Fibroblast of skin of left quadriceps (primary cell): ENCODE measurements around the gene KIAA1217.

Source experiments
- DNase-seq, 2 experiments: peaks; one replicate each; pipeline ENCODE4 v3.0.0-alpha.2; 2013; ENCODE audit warnings: low read depth in 2 of 2

Gene KIAA1217

DNA sequence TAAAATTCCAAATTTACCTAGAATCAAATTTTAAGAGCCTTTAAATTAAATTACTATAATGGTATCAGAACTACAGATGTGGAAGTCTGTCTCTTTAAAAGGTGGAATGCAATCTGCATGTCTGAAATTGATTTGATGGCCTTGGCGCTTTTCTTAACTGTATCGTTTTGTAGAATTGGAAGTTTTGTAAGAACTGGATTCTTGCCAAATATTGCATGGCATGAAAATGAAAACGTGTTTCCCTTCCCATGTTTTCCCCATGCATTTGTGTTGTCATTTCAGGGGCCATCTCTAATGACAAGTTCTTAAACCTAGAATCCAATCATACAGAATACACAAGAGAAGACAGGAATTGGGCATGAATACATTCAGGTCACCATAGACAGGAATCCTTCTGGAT lies 162.5 kb downstream of the KIAA1217 start:
- DNase-seq: no peak

DNA sequence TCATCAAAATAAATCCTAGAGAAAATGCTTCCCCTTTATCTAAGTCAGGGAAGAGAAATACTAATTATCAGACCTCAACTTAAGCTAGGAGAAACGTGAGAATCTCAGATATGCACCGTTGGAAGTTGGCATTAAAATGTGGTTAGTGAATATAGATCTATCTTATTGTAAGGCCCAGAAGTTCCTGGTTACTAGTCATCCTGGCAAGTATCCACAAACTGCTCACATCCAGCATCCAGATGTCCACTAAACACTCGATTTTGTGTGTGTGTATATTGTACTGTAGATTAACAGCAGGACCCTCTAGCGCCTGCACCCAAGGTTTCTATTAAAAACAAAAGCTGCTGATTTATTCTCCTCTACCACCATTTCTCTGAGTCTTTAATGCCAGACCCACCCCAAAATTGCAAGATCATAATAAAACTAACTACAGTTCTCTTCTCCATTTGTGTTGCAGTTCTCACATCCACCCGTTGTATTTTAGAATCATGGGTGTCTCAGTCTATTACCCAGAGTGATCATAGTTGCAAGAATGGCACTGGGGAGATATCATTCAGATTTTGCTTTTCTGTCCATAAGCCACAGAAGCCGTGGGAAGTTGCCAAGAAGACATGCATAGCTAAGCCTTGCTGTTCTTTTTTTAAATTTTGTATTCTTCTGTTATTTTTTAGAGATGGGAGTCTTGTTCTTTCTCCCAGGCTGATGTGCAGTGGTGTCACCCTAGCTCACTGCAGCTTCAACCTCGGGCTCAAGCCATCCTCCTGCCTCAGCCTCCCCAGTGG lies 165.4 kb downstream of the KIAA1217 start:
- peak; percentile 90 to 92 for DNase-seq

- no peak for DNase-seq
Observed at GRCh38 chr10:24375510-24375909, 166.6 kb downstream of the KIAA1217 start.

- no peak for DNase-seq
Observed at GRCh38 chr10:24376731-24377130, 167.8 kb downstream of the KIAA1217 start.

DNA sequence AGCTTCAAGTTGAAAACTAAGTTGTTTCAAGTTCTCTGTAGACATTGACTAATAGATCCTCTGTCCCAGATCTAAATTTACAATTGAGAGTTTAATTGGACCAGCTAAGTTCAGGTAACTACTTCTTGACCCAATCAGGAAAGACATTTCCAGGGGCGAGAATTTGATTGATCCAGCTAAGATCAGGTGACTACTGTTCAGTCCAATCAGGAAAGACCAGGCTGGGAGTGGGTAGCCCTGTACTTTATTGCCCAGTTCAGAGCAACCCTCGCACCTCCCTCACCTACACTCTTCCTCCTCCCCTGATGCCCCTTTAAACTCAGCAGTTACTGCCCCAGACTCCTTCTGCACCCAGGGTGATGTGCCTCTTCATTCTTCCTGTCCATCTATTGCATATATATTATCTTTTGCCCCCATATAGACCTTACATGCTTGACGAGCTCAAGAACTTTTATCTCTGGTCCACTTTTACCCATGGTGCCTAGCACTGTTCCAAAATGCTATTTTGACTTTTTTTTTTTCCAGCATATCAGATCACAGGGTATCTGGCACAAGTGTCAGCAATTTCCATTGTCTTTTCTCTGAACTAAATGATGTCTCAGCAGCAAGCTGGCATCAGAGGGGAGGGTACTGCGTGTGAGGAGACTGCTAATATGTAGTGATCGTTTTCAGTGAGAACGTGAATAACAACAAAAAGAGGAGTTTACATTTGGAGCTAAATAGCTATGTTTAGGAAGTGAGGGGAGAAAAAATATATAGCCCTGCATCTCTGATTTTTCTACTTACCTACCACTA lies 169.4 kb downstream of the KIAA1217 start:
- DNase-seq: no peak

GRCh38 chr10:24381235-24382010 lies 172.5 kb downstream of the KIAA1217 start:
- DNase-seq: no peak

GRCh38 chr10:24382045-24382444 lies 173.1 kb downstream of the KIAA1217 start:
- no peak for DNase-seq

- DNase-seq: no peak
Observed at GRCh38 chr10:24382596-24382978, 173.6 kb downstream of the KIAA1217 start.

- DNase-seq: no peak
Observed at GRCh38 chr10:24382979-24383663, 174.2 kb downstream of the KIAA1217 start.

- peak; percentile 93 to 94 for DNase-seq
Observed at GRCh38 chr10:24383681-24384106, 174.8 kb downstream of the KIAA1217 start.

DNA sequence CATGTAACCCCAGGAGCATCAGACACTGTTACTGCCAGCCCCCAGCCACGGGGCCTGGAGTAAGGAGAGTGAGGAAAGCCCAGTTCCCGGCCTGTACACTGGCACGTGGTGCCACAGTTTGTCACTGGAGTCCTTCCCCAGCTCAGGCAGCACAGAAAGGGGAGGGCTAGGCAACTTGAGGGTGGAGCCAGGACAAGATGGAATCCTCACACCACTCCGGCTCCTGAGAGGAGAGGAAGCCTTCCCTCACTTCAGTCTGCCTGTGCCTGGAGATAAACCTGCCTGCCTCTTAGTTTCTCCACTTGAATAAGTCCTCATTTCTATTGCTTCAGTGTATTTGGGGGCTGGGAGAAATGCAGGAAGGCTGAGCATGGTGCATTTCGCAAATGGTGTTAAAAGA lies 176.0 kb downstream of the KIAA1217 start:
- no peak for DNase-seq

DNA sequence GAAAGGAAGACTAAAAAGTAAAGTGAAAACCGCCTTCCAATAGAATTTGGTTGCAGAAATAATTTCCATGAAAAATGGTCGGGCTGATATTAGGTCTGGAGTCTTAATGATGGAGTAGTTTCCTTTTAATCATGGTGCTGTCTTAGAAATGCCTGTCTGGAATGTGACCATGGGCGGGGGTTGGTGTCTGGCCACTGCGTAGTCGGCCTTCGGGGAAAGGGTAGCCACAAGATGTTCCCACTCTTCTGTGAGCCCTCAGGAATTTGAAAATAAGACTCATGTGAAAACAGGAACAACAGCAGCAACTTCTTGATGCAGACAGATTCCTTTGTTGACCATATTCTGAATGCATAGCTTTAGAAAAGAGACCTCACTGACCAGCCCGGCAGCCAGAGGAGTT lies 176.8 kb downstream of the KIAA1217 start:
- DNase-seq: no peak

DNA sequence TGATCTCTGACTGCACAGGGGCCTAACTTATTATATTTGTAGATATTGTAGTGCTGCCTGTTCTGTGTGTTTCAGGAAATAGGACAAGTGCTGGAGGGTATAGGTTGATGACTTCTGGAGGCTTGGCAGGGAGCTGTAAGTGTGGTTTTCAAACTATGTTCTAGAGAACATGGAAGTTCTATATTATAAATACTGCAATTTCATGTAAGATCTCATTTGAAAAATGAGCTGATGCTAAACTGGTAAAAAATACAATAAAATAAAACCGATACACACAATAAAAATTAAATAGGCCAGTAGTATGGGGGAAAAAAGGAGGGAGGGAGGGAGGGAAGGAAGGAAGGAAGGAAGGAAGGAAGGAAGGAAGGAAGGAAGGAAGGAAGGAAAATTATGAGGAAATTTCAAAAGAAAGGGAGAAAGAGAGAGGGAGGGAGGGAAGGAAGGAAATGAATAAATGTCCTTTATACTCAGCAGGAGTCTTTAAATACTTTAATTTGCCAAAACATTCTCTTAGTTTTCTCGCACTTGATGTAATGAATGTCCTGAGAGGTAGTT lies 181.3 kb downstream of the KIAA1217 start:
- DNase-seq: no peak

DNA sequence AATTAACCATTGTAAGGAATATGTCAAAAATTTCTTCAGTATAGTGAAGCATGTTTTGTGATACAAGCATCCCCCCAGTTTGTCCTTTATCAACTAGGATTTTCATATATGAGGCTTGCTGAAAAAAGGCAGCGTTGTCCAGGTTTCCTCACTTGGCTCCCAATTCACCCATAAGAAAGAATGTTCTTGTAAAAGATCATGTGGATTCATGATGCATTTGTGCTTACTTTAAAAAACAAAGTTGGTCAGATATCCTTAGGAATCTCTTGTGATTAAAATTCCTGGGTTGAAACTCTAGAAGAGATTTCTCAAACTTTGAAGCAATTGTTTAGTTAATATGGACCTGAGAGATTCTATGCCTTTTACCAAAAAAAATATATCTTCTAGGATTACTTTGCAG lies 181.8 kb downstream of the KIAA1217 start:
- DNase-seq: no peak

DNA sequence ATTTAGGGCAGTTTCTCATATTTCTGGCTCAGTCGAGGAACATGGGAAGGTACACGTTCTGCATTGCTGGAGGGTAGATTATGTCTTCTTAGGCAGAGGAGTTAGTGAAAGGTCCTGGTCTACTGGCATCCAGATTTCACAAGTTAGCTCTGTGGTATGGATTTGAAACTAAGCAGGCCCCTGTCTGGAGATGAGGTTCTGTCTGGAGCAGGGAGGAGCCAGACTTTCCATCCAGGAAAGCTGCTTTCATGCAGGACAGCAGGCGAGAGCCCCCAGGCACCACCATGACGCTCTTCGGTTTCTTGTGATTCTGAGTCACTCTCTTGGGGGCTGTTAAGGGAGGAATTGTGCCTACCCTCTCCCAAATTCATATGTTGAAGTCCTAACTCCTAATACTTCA lies 184.3 kb downstream of the KIAA1217 start:
- no peak for DNase-seq

DNA sequence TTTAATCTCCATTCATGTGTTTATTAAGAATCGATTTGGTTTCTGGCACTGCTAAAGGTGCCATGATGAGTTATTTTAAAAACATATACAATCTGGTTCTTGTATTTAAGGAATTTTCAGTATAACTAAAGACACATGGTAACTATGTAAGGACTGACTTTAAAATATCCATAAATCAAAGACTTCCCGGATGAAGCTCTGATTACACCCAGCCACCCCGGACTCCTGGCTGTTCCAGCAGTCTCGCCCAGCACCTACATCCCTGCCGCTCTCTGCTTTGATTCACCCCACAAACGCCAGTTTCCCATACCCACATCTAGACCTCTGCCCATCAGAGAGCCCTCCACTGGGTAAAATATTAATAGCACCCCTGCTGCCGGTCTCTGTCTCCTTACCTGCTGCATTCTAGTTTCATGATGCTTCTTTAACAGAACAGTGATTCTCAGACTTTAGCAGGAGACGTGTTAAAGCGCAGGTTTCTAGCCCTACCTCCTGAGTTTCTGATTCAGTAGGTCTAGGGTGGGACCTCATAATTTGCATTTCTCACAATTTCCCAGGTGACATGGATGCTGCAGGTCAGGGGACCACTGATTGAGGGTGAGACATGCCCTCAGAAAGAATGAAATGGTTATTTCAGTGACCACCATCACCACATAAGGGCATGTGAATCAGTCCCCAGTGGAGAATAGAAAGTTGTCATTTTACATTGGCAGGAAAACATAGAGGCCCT lies 185.7 kb downstream of the KIAA1217 start:
- DNase-seq: no peak

GRCh38 chr10:24396396-24396795 lies 187.5 kb downstream of the KIAA1217 start:
- no peak for DNase-seq

DNA sequence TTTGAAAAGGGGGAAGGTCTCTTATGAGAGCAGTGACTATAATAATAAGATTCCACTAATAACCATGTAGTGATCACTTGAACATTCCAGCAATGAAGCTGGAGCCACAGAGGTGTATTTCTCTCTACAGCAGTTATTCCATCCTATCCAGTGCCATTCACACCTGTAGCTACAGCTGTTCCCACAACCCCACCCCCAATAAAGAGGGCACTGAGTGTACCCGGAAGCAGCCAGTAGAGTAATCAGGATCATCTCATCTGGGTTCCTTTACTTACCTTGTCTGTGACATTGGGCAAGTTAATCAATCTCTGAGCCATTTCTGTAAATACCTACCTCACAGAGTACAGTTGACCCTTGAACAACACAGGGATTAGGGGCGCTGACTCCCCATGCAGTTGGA lies 188.7 kb downstream of the KIAA1217 start:
- no peak for DNase-seq

DNA sequence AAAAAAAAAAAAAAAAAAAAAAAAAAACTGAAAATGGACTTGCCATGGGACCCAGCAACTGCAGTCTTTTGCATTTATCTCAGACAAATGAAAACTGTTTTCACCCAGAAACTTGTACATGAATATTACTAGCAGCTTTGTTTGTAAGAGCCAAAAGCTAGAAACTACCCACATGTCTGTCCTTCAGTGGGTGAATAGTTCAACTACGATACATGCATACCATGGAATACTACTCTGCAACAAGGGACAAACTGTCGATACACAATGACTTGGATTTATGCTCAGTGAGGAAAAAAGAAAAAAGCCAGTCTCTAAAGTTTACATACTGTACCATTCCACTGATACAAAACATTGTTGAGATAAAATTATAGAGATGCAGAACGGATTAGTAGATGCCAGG lies 195.6 kb downstream of the KIAA1217 start:
- DNase-seq: no peak

DNA sequence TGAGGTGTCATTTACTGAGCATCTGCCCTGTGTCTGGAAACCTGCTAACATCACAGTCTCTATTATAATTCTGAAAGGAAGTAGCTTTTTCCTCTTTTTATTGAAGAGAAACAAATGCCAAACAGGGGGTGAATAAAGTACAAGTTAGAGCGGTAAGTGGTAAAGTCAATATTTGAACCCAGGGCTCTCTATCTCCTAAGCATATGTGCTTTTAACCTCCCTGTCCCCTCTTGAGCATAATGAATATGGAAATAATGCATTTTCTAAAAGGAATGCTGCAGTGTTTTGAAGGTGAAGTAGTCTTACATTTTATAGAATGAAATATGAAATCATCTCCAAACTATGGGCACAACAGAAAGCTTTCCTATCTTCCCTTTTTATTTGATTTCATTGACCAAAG lies 196.7 kb downstream of the KIAA1217 start:
- no peak for DNase-seq
